SU-DHL-6 (cell line): Measurements from ENCODE around the gene UBE2D2.
"Not testable (repeated sequence)": the region's sequence is repeated elsewhere in the genome, so short reads cannot be mapped to it uniquely, and the experiment has no call there.

Experiments used
- H2AFZ ChIP-seq: fragments of 200-600 bp; sonication (generic); 2 replicates; pipeline ENCODE4 v1.6.1; 2014; ENCODE audit warnings: low read depth, mild to moderate bottlenecking, moderate library complexity, mixed read lengths, antibody characterized with exemption, low read length; ENCODE audit not compliant: severe bottlenecking
- H3F3A ChIP-seq: fragments of 200-600 bp; shearing (Covaris generic); 2 replicates; pipeline ENCODE4 v1.6.0; 2016; ENCODE audit warnings: antibody characterized with exemption, mild to moderate bottlenecking; ENCODE audit not compliant: insufficient read depth
- H3K27ac ChIP-seq: fragments of 200-600 bp; sonication (generic); 2 replicates; pipeline ENCODE4 v1.5.1; 2016; ENCODE audit warnings: low read depth, mild to moderate bottlenecking, low read length, moderate library complexity, mixed read lengths
- H3K27me3 ChIP-seq: fragments of 200-600 bp; sonication (generic), shearing (Covaris generic); 2 replicates; pipeline ENCODE4 v1.6.0; 2014; ENCODE audit warnings: mild to moderate bottlenecking, low read length
- H3K36me3 ChIP-seq: fragments of 200-600 bp; sonication (generic); 2 replicates; pipeline ENCODE4 v1.6.1; 2014; ENCODE audit warnings: mild to moderate bottlenecking, low read length, mixed read lengths
- H3K4me2 ChIP-seq: fragments of 300-600, 200-600 bp; shearing (Covaris generic), sonication (generic); 2 replicates; pipeline ENCODE4 v1.6.0; 2014; ENCODE audit warnings: low read length, low read depth, mild to moderate bottlenecking; ENCODE audit not compliant: poor library complexity, severe bottlenecking
- H3K4me3 ChIP-seq: fragments of 200-600 bp; sonication (generic); 2 replicates; pipeline ENCODE4 v1.5.1; 2014; ENCODE audit warnings: antibody characterized with exemption, low read length, mild to moderate bottlenecking, mixed read lengths; ENCODE audit not compliant: insufficient read depth, poor library complexity, severe bottlenecking
- H3K79me2 ChIP-seq: fragments of 200-600 bp; sonication (generic); 2 replicates; pipeline ENCODE4 v1.6.1; 2014; ENCODE audit warnings: mild to moderate bottlenecking, low read length, moderate library complexity; ENCODE audit not compliant: insufficient read depth
- H3K9ac ChIP-seq: fragments of 200-600 bp; sonication (generic); 2 replicates; pipeline ENCODE4 v1.7.0; 2014; ENCODE audit warnings: mild to moderate bottlenecking, low read length
- H3K9me2 ChIP-seq: fragments of 200-600 bp; sonication (generic); replicated peaks from 2 replicates; pipeline ENCODE4 v1.6.1; 2014; ENCODE audit warnings: low read length; ENCODE audit not compliant: insufficient read depth
- H3K9me3 ChIP-seq: fragments of 200-600 bp; sonication (generic); 2 replicates; pipeline ENCODE4 v1.6.1; 2014; ENCODE audit warnings: low read length, mixed read lengths; ENCODE audit not compliant: insufficient read depth
- H4K20me1 ChIP-seq: fragments of 200-600 bp; sonication (generic); 2 replicates; pipeline ENCODE4 v1.6.1; 2014; ENCODE audit warnings: low read depth, mild to moderate bottlenecking, antibody characterized with exemption, low read length, moderate library complexity, mixed read lengths
- EZH2phosphoT487 ChIP-seq: fragments of 200-600 bp; sonication (generic), shearing (Covaris generic); conservative IDR thresholded peaks from 2 replicates; pipeline ENCODE4 v1.6.1; 2018; ENCODE audit warnings: mild to moderate bottlenecking, antibody characterized with exemption, low read length, moderate library complexity, mixed read lengths
- TF ChIP-seq, protein P1 (sequence below): fragments of 200-600 bp; sonication (generic); IDR thresholded peaks from one replicate; pipeline ENCODE4 v1.5.1; 2017; ENCODE audit warnings: antibody characterized with exemption, mild to moderate bottlenecking, low read length, moderate library complexity; ENCODE audit not compliant: insufficient read depth, poor library complexity, severe bottlenecking

The UBE2D2 gene

DNA sequence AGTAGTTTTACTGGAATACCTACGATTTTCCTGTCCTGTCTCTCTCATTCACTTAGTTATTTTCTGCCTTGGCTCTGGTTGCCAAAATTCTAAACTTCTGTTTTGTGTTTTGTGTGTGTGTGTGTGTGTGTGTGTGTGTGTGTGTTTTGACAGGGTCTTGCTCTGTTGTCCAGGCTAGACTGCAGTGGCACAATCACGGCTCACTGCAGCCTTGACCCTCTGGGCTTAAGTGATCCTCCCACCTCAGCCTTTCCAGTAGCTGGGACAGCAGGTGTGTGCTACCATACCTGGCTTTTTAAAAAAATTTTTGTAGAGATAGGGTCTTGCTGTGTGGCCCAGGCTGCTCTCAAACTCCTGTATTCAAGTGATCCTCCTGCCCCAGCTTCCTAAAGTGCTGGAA lies 17.2 kb downstream of the UBE2D2 start:
- Histone ChIP-seq H3F3A (peaks cover 14% of the 10 kb centered on the region; the same call in 1 of the 2 replicates), H3K9me2 (no peaks in the 10 kb centered on the region), H3K9ac (no peak overlapping the region), H2AFZ (no peak overlapping the region), H3K4me3 (no peak overlapping the region), H3K79me2 (peaks cover 96% of the 10 kb centered on the region), H3K4me2 (no peak overlapping the region), H4K20me1 (peaks cover 13% of the 10 kb centered on the region), H3K9me3 (no peaks in the 10 kb centered on the region), H3K36me3 (no peaks in the 10 kb centered on the region), H3K27me3 (no peaks in the 10 kb centered on the region), H3K27ac (no peak overlapping the region)
- TF ChIP-seq, protein P1, sequence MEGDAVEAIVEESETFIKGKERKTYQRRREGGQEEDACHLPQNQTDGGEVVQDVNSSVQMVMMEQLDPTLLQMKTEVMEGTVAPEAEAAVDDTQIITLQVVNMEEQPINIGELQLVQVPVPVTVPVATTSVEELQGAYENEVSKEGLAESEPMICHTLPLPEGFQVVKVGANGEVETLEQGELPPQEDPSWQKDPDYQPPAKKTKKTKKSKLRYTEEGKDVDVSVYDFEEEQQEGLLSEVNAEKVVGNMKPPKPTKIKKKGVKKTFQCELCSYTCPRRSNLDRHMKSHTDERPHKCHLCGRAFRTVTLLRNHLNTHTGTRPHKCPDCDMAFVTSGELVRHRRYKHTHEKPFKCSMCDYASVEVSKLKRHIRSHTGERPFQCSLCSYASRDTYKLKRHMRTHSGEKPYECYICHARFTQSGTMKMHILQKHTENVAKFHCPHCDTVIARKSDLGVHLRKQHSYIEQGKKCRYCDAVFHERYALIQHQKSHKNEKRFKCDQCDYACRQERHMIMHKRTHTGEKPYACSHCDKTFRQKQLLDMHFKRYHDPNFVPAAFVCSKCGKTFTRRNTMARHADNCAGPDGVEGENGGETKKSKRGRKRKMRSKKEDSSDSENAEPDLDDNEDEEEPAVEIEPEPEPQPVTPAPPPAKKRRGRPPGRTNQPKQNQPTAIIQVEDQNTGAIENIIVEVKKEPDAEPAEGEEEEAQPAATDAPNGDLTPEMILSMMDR: no peak
- TF ChIP-seq EZH2phosphoT487: no peak

GRCh38 chr5:139582181-139582580 lies 21.0 kb downstream of the UBE2D2 start:
- H3K4me3 ChIP-seq, H3K36me3 ChIP-seq, H3K9ac ChIP-seq, H3K9me3 ChIP-seq, H3K27ac ChIP-seq, H3K27me3 ChIP-seq, H3F3A ChIP-seq, H3K9me2 ChIP-seq, H2AFZ ChIP-seq, H3K4me2 ChIP-seq: not testable (repeated sequence)
- Histone ChIP-seq H3K79me2 (peaks cover 100% of the 10 kb centered on the region), H4K20me1 (peaks cover 12% of the 10 kb centered on the region)

DNA sequence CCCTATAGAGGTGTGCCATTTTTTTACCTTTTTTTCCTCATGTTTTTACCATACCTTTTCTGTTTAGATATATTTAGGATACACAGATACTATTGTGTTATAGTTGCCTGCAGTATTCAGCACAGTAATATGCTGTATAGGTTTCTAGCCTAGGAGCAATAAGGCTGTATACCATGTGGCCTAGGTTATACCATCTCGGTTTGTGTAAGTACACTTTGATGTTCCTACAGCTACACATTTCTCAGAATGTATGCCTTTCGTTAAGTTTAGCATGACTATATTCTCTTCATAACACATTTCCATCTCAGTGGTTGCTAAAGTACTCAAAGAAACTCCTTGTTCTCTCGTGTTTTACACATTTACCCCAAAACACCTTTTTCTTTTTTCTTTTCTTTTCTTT lies 23.0 kb downstream of the UBE2D2 start:
- Histone ChIP-seq H3K27me3 (no peaks in the 10 kb centered on the region), H4K20me1 (peaks cover 21% of the 10 kb centered on the region), H3K36me3 (peaks cover 7% of the 10 kb centered on the region; the same call in 1 of the 2 replicates), H3K9ac (no peak overlapping the region), H3K9me2 (no peaks in the 10 kb centered on the region), H3K27ac (no peak overlapping the region), H3K9me3 (no peaks in the 10 kb centered on the region), H3K4me2 (no peak overlapping the region), H3F3A (0 out of 2 replicates have a peak, but pooled peaks cover 9% of the 10 kb centered on the region), H2AFZ (no peak overlapping the region), H3K79me2 (peaks cover 100% of the 10 kb centered on the region), H3K4me3 (no peak overlapping the region)
- TF ChIP-seq, protein P1: no peak

- not testable (repeated sequence) for H3K36me3 ChIP-seq, H3K4me3 ChIP-seq, H3K9me3 ChIP-seq, H3K27ac ChIP-seq, H3K9me2 ChIP-seq, H3K9ac ChIP-seq, H2AFZ ChIP-seq, H3K27me3 ChIP-seq, H3K4me2 ChIP-seq
- Histone ChIP-seq H4K20me1 (peaks cover 24% of the 10 kb centered on the region), H3K79me2 (peaks cover 100% of the 10 kb centered on the region), H3F3A (peaks cover 16% of the 10 kb centered on the region)
Measured at GRCh38 chr5:139588116-139588515, 27.0 kb downstream of the UBE2D2 start.
